H1 (cell line): ENCODE results near the gene IER5. TPM values are rescaled to one million over a fixed set of nuclear protein-coding genes. Genes with fewer than 3 reads are reported as not detected.

Source experiments
- CTCF ChIA-PET: fragments of 300-600 bp; sonication (Branson Sonifier 250); formaldehyde crosslinking; loops from one replicate; lab custom pipeline; 2021; ENCODE audit not compliant: partially characterized antibody; lab: Charles Lee
- POLR2A ChIA-PET: fragments of 300-600 bp; sonication (Branson Sonifier 250); formaldehyde crosslinking; loops from one replicate; lab custom pipeline; 2021; ENCODE audit warnings: inconsistent platforms; ENCODE audit not compliant: partially characterized antibody; lab: Charles Lee
- DNase-seq, 2 experiments: peaks; one replicate each; pipeline versions ENCODE4 v3.0.0 to v3.0.0-alpha.2; 2010 to 2022; ENCODE audit warnings: low spot score in 2 of 2, low read depth in 1 of 2, mixed read lengths in 1 of 2
- FAIRE-seq: peaks from 2 replicates; lab custom pipeline; 2011; peaks lifted over from hg19 to GRCh38; lab: Jason Lieb, UNC
- H2AFZ ChIP-seq: 2 replicates; pipeline ENCODE4 v1.8.1; 2012; ENCODE audit warnings: low read length, inconsistent platforms
- H2AK5ac ChIP-seq: 2 replicates; pipeline ENCODE4 v1.6.1; 2013; ENCODE audit warnings: low read depth, low read length
- H2BK120ac ChIP-seq: replicated peaks from 2 replicates; pipeline ENCODE3; 2013; ENCODE audit warnings: low read depth, low read length, inconsistent platforms
- H2BK12ac ChIP-seq: 2 replicates; pipeline ENCODE4 v1.6.1; 2013; ENCODE audit warnings: low read depth, low read length
- H2BK15ac ChIP-seq: 2 replicates; pipeline ENCODE4 v1.6.1; 2013; ENCODE audit warnings: low read length
- H2BK20ac ChIP-seq: 2 replicates; pipeline ENCODE4 v1.6.1; 2013; ENCODE audit warnings: low read length
- H2BK5ac ChIP-seq: 2 replicates; pipeline ENCODE4 v1.6.1; 2013; ENCODE audit warnings: low read depth, low read length
- H3K14ac ChIP-seq: 2 replicates; pipeline ENCODE4 v1.6.1; 2013; ENCODE audit warnings: inconsistent platforms; ENCODE audit not compliant: insufficient read length
- H3K18ac ChIP-seq: 2 replicates; pipeline ENCODE4 v1.6.1; 2013; ENCODE audit warnings: low read length; ENCODE audit errors: extremely low read depth
- H3K23ac ChIP-seq: 2 replicates; pipeline ENCODE4 v1.6.1; 2013; ENCODE audit warnings: inconsistent platforms; ENCODE audit not compliant: insufficient read length
- H3K23me2 ChIP-seq: 2 replicates; pipeline ENCODE4 v1.6.1; 2013; ENCODE audit warnings: low read depth, low read length
- H3K27ac ChIP-seq: 2 replicates; pipeline ENCODE4 v1.6.1; 2011; ENCODE audit warnings: low read depth, low read length, inconsistent platforms
- H3K27me3 ChIP-seq, 4 experiments: replicated peaks in 1 of 4; 1 replicate in 1 of 4; 2 replicates in 3 of 4; pipeline versions ENCODE4 v1.6.1 to v1.8.1; 2011 to 2013; ENCODE audit warnings: low read length in 3 of 4, mild to moderate bottlenecking in 3 of 4, inconsistent platforms in 2 of 4, mixed read lengths in 2 of 4, moderate library complexity in 1 of 4; ENCODE audit not compliant: control insufficient read depth in 3 of 4, insufficient read depth in 3 of 4; ENCODE audit errors: extremely low read depth in 1 of 4
- H3K36me3 ChIP-seq, 4 experiments: 2 replicates each; pipeline versions ENCODE4 v1.6.1 to v1.8.1; 2011 to 2013; ENCODE audit warnings: mild to moderate bottlenecking in 4 of 4, low read length in 3 of 4, moderate library complexity in 2 of 4, control low read depth in 1 of 4, inconsistent platforms in 1 of 4; ENCODE audit not compliant: insufficient read depth in 4 of 4, control insufficient read depth in 2 of 4
- H3K4ac ChIP-seq: replicated peaks from 2 replicates; pipeline ENCODE3; 2013; ENCODE audit warnings: low read length, low read depth, mixed read lengths, inconsistent platforms; ENCODE audit not compliant: insufficient read length
- H3K4me1 ChIP-seq, 4 experiments: replicated peaks in 1 of 4; 1 replicate in 1 of 4; 2 replicates in 3 of 4; pipeline versions ENCODE4 v1.6.1 to v1.8.1; 2011 to 2013; ENCODE audit warnings: low read length in 3 of 4, inconsistent platforms in 2 of 4, mixed read lengths in 1 of 4; ENCODE audit not compliant: insufficient read depth in 4 of 4, control insufficient read depth in 3 of 4
- H3K4me2 ChIP-seq, 2 experiments: 2 replicates each; pipeline versions ENCODE4 v1.6.1 to v1.8.1; 2011 to 2013; ENCODE audit warnings: low read depth in 2 of 2, low read length in 2 of 2, control low read depth in 1 of 2, inconsistent platforms in 1 of 2, mild to moderate bottlenecking in 1 of 2; ENCODE audit not compliant: insufficient read depth in 1 of 2
- H3K4me3 ChIP-seq, 4 experiments: fragments of 200-600, 300-600 bp in 1 of 4; sonication (generic), shearing (Covaris generic), sonication (Bioruptor Twin) in 1 of 4; 2 replicates each; pipeline versions ENCODE4 v1.5.1 to v1.8.1; 2011 to 2016; ENCODE audit warnings: low read length in 4 of 4, low read depth in 3 of 4, control low read depth in 2 of 4, inconsistent platforms in 2 of 4, mild to moderate bottlenecking in 2 of 4, mixed read lengths in 1 of 4, moderate library complexity in 1 of 4; ENCODE audit not compliant: insufficient read depth in 2 of 4; ENCODE audit errors: extremely low read depth in 1 of 4
- H3K56ac ChIP-seq: replicated peaks from 2 replicates; pipeline ENCODE3; 2013; ENCODE audit warnings: low read depth, mild to moderate bottlenecking, mixed read lengths, low read length, inconsistent platforms; ENCODE audit not compliant: insufficient read length
- H3K79me1 ChIP-seq: 2 replicates; pipeline ENCODE4 v1.6.1; 2013; ENCODE audit warnings: low read depth, low read length, control low read depth
- H3K79me2 ChIP-seq, 2 experiments: 2 replicates each; pipeline versions ENCODE4 v1.6.1 to v1.8.1; 2012 to 2013; ENCODE audit warnings: low read length in 2 of 2, mild to moderate bottlenecking in 2 of 2, inconsistent platforms in 1 of 2; ENCODE audit not compliant: insufficient read depth in 2 of 2, control insufficient read depth in 1 of 2
- H3K9ac ChIP-seq, 4 experiments: replicated peaks in 1 of 4; 1 replicate in 1 of 4; 2 replicates in 3 of 4; pipeline versions ENCODE4 v1.6.1 to v1.8.1; 2011 to 2013; ENCODE audit warnings: low read depth in 3 of 4, low read length in 3 of 4, control low read depth in 2 of 4, mild to moderate bottlenecking in 2 of 4, moderate library complexity in 2 of 4, inconsistent platforms in 1 of 4; ENCODE audit errors: extremely low read depth in 1 of 4
- H3K9me3 ChIP-seq, 2 experiments: 2 replicates each; pipeline versions ENCODE4 v1.6.1 to v1.8.1; 2012 to 2013; ENCODE audit warnings: mild to moderate bottlenecking in 2 of 2, moderate library complexity in 2 of 2, control low read depth in 1 of 2, inconsistent platforms in 1 of 2, low read depth in 1 of 2, low read length in 1 of 2, mixed read lengths in 1 of 2; ENCODE audit not compliant: insufficient read depth in 2 of 2
- H4K20me1 ChIP-seq, 2 experiments: replicated peaks in 1 of 2; 2 replicates each; pipeline versions ENCODE3 to v1.8.1; 2011 to 2013; ENCODE audit warnings: inconsistent platforms in 2 of 2, low read length in 2 of 2, mild to moderate bottlenecking in 1 of 2; ENCODE audit not compliant: insufficient read depth in 2 of 2, control insufficient read depth in 1 of 2
- H4K5ac ChIP-seq: 2 replicates; pipeline ENCODE4 v1.6.1; 2013; ENCODE audit warnings: low read length, low read depth, mixed read lengths, inconsistent platforms; ENCODE audit not compliant: insufficient read length
- H4K8ac ChIP-seq: 2 replicates; pipeline ENCODE4 v1.8.0; 2013; ENCODE audit warnings: mild to moderate bottlenecking, moderate library complexity, low read length, inconsistent platforms; ENCODE audit not compliant: insufficient read depth; ENCODE audit errors: extremely low read depth
- H4K91ac ChIP-seq: replicated peaks from 2 replicates; pipeline ENCODE3; 2013; ENCODE audit warnings: low read length, mixed read lengths, inconsistent platforms; ENCODE audit not compliant: insufficient read length
- ATF3 ChIP-seq: IDR thresholded peaks from 2 replicates; pipeline ENCODE4 v1.6.1; 2011; ENCODE audit warnings: low read depth, mild to moderate bottlenecking, low read length; ENCODE audit not compliant: insufficient read depth
- BACH1 ChIP-seq: IDR thresholded peaks from 2 replicates; pipeline ENCODE4 v1.6.1; 2012; ENCODE audit warnings: low read length, improper control_type of control experiment
- CTBP2 ChIP-seq: IDR thresholded peaks from 2 replicates; pipeline ENCODE4 v1.7.0; 2011; ENCODE audit warnings: borderline replicate concordance, mild to moderate bottlenecking, moderate library complexity, mixed read lengths, low read length; ENCODE audit not compliant: insufficient read depth, insufficient read length
- HDAC6 ChIP-seq: IDR thresholded peaks from one replicate; pipeline ENCODE4 v1.7.1; 2012; ENCODE audit warnings: low read depth, mild to moderate bottlenecking, inconsistent platforms, low read length, moderate library complexity
- JUND ChIP-seq: IDR thresholded peaks from 2 replicates; pipeline ENCODE4 v1.6.1; 2011; ENCODE audit warnings: mild to moderate bottlenecking, improper control_type of control experiment, low read length
- POLR2A ChIP-seq, 2 experiments: IDR thresholded peaks; 1 replicate in 1 of 2; 2 replicates in 1 of 2; pipeline ENCODE4 v1.6.1; 2011; ENCODE audit warnings: low read depth in 2 of 2, low read length in 2 of 2, mild to moderate bottlenecking in 2 of 2; ENCODE audit errors: control extremely low read depth in 1 of 2
- RFX5 ChIP-seq: IDR thresholded peaks from 2 replicates; pipeline ENCODE4 v1.6.1; 2011; ENCODE audit warnings: low read depth, low read length, improper control_type of control experiment, borderline replicate concordance
- SIN3A ChIP-seq, 2 experiments: IDR thresholded peaks in 1 of 2; conservative IDR thresholded peaks in 1 of 2; 2 replicates each; pipeline ENCODE4 v1.6.1; 2011 to 2012; ENCODE audit warnings: low read length in 2 of 2, improper control_type of control experiment in 1 of 2, low read depth in 1 of 2, mild to moderate bottlenecking in 1 of 2
- SIRT6 ChIP-seq: IDR thresholded peaks from one replicate; pipeline ENCODE4 v1.7.1; 2012; ENCODE audit warnings: low read length, inconsistent platforms
- SP1 ChIP-seq: IDR thresholded peaks from 2 replicates; pipeline ENCODE4 v1.6.1; 2011; ENCODE audit warnings: low read depth, low read length
- SP4 ChIP-seq: IDR thresholded peaks from 2 replicates; pipeline ENCODE4 v1.6.1; 2012; ENCODE audit warnings: low read length, inconsistent platforms
- TAF7 ChIP-seq: optimal IDR thresholded peaks from 2 replicates; pipeline ENCODE3; 2011; ENCODE audit warnings: low read depth, mild to moderate bottlenecking, inconsistent platforms, low read length, moderate library complexity, borderline replicate concordance
- TCF12 ChIP-seq: IDR thresholded peaks from 2 replicates; pipeline ENCODE4 v1.6.1; 2011; ENCODE audit warnings: low read depth, mild to moderate bottlenecking, low read length
- ZNF274 ChIP-seq: IDR thresholded peaks from 2 replicates; pipeline ENCODE4 v1.7.0; 2012; ENCODE audit warnings: low read length, borderline replicate concordance; ENCODE audit errors: extremely low read depth
- whole genome bisulfite sequencing, 2 experiments: shearing (Covaris generic) in 1 of 2; methylation state at CpG; one replicate each; pipeline versions ENCODE4 v1.1.6 to v1.1.7; 2013 to 2015; ENCODE audit warnings: low lambda C conversion rate in 2 of 2, mixed read lengths in 2 of 2, inconsistent platforms in 1 of 2, low coverage in 1 of 2, missing lambda C conversion rate in 1 of 2; ENCODE audit not compliant: insufficient replicate concordance in 2 of 2, insufficient coverage in 1 of 2, insufficient read length in 1 of 2; ENCODE audit errors: extremely low coverage in 1 of 2, missing lambda C conversion rate in 1 of 2; 5-methylcytosine and 5-hydroxymethylcytosine counted together
- polyA plus RNA-seq, 7 experiments: library from polyadenylated mRNA; depleted of rRNA in 3 of 7; stranded (reverse) in 5 of 7; unstranded in 2 of 7; fragments of >200 nt in 5 of 7; fragments of 200-250 nt in 2 of 7; gene quantifications; 1 replicate in 5 of 7; 2 replicates in 1 of 7; 4 replicates in 1 of 7; pipeline versions ENCODE4 v1.2.1 to v1.2.3, GENCODE V29; 2011 to 2013; ENCODE audit warnings: missing spikeins in 2 of 7, mixed read lengths in 2 of 7
- total RNA-seq: library from RNA; stranded (reverse); fragmentation: NEBNext Ultra II Directional; extraction: Animal tissue kit (Norgen Biotek cat#: 25700); gene quantifications from 2 replicates; pipeline ENCODE4 v1.2.1, GENCODE V29; 2021

IER5 gene
- total and polyA plus RNA-seq, 2 of the 8 experiments (the other 6 are each of a cell fraction or from before 2014, with no cell fraction given) = 3.5 to 7.7 TPM

GRCh38 chr1:181136738-181137122, 48.2 kb downstream of the IER5 start:
- 92% methylated on average over 8 of the region's 8 CpGs; no CpG with 5 or more reads in 1 of the 2 experiments for WGBS, 2 experiments
- FAIRE-seq = no peak
- CTCF ChIA-PET = interaction anchor here (1.1 to 9.0 kb wide), 9 partner anchors 8 to 255 kb away, joined by 3 to 115 read pairs (median 5); no protein-coding TSS in a partner anchor
- no peak for TF ChIP-seq ZNF274
- TF ChIP-seq SIRT6 = no peak
- no peak for TF ChIP-seq POLR2A (IDR thresholded peaks at IDR 0.05; ENCODE audit: control extremely low read depth in 1 of 2, low read depth in 2 of 2, low read length in 2 of 2)
- TF ChIP-seq SP4 = no peak
- TF ChIP-seq BACH1 = no peak
- no peak for TF ChIP-seq CTBP2
- no peak for TF ChIP-seq SP1
- no peak for TF ChIP-seq TAF7
- no peak for TF ChIP-seq TCF12
- no peak for TF ChIP-seq RFX5
- TF ChIP-seq ATF3 = no peak
- no peak for TF ChIP-seq SIN3A (conservative IDR thresholded peaks at IDR 0.05 in 1 of 2, IDR thresholded peaks at IDR 0.05 in 1 of 2; ENCODE audit: low read depth in 1 of 2, low read length in 2 of 2)
- no peak for TF ChIP-seq HDAC6
- TF ChIP-seq JUND = no peak

More at GRCh38 chr1:181136738-181137122, 48.2 kb downstream of the IER5 start:
- peak overlapping the region; percentile 72 for H3K4ac ChIP-seq
- H4K5ac ChIP-seq = no peak overlapping the region
- H3K14ac ChIP-seq = no peak overlapping the region
- H4K8ac ChIP-seq = peak overlapping the region; percentile 64; the same call in 1 of the 2 replicates
- H3K79me2 ChIP-seq = no peaks in the 10 kb centered on the region
- H4K20me1 ChIP-seq = no peaks in the 10 kb centered on the region
- H3K4me3 ChIP-seq = no peak overlapping the region
- peaks cover 7% of the 10 kb centered on the region; the same call in 1 of the 2 replicates for H3K23me2 ChIP-seq
- H2BK5ac ChIP-seq = peak overlapping the region; percentile 82; the same call in 1 of the 2 replicates
- no peak for DNase-seq
- H2BK120ac ChIP-seq = peak overlapping the region; percentile 41
- peak overlapping the region; percentile 98 for H4K91ac ChIP-seq
- no peak overlapping the region for H3K18ac ChIP-seq
- H3K79me1 ChIP-seq = no peaks in the 10 kb centered on the region
- H3K9ac ChIP-seq = no peak overlapping the region; a peak in 1 of 7 replicates
- H3K27me3 ChIP-seq = peaks cover 0 to 2% (median under 1%) of the 10 kb centered on the region in 4 experiments; a peak in 1 of 7 replicates
- peak overlapping the region; percentile 100 for H2BK12ac ChIP-seq
- no peak overlapping the region for H3K23ac ChIP-seq
- H2BK20ac ChIP-seq = peak overlapping the region; percentile 91
- H2AFZ ChIP-seq = no peak overlapping the region
- H3K56ac ChIP-seq = peak overlapping the region; percentile 99
- H3K9me3 ChIP-seq = no peaks in the 10 kb centered on the region
- POLR2A ChIA-PET = interaction anchor here (1.2 to 1.6 kb wide), 2 partner anchors 27 to 48 kb away, joined by 3 to 5 read pairs; no protein-coding TSS in a partner anchor
- H2BK15ac ChIP-seq = peak overlapping the region; percentile 84; the same call in 1 of the 2 replicates
- no peaks in the 10 kb centered on the region for H3K36me3 ChIP-seq
- H3K4me2 ChIP-seq = no peak overlapping the region
- H2AK5ac ChIP-seq = peak overlapping the region; percentile 95
- H3K27ac ChIP-seq = no peak overlapping the region; the same call in 1 of the 2 replicates
- peaks cover 9 to 19% (median 15%) of the 10 kb centered on the region in 4 experiments for H3K4me1 ChIP-seq
